ENCODE results near the gene SLC26A8.
"Not testable (repeated sequence)": the region's sequence is repeated elsewhere in the genome, so short reads cannot be mapped to it uniquely, and the experiment has no call there.

SLC26A8 gene

DNA sequence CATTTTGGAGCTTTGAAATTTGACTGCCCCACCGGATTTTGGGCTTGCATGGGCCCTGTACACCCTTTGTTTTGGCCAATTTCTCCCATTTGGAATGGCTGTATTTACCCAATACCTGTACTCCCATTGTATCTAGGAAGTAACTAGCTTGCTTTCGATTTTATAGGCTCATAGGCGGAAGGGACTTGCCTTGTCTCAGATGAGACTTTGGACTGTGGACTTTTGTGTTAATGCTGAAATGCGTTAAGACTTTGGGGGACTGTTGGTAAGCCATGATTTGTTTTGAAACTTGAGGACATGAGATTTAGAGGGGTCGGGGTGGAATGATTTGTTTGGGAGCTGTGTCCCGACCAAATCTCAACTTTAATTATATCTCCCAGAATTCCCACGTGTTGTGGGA, 83.3 kb downstream of the SLC26A8 start:
- DNase-seq, result not testable (repeated sequence)

DNA sequence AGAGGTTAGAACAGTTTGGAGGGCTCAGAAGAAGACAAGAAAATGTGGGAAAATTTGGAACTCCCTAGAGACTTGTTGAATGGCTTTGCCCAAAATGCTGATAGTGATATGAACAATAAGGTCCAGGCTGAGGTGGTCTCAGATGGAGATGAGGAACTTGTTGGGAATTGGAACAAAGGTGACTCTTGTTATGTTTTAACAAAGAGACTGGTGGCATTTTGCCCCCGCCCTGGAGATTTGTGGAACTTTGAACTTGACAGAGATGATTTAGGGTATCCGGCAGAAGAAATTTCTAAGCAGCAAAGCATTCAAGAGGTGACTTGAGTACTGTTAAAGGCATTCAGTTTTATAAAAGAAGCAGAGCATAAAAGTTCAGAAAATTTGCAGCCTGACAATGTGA, 84.4 kb downstream of the SLC26A8 start:
- DNase-seq, result not testable (repeated sequence)

DNA sequence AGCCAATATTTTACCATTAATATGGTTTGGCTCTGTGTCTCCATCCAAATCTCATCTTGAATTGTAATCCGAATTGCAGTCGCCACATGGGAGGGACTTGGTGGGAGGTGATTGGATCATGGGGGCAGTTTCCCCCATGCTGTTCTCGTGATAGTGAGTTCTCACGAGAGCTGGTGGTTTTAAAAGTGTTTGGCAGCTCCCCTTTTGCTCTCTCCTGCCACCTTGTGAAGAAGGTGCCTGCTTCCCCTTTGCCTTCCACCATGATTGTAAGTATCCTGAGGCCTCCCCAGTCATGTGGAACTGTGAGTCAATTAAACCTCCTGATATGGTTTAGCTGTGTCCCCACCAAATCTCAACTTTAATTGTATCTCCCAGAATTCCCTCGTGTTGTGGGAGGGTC, 85.2 kb downstream of the SLC26A8 start:
- DNase-seq, result not testable (repeated sequence)

DNA sequence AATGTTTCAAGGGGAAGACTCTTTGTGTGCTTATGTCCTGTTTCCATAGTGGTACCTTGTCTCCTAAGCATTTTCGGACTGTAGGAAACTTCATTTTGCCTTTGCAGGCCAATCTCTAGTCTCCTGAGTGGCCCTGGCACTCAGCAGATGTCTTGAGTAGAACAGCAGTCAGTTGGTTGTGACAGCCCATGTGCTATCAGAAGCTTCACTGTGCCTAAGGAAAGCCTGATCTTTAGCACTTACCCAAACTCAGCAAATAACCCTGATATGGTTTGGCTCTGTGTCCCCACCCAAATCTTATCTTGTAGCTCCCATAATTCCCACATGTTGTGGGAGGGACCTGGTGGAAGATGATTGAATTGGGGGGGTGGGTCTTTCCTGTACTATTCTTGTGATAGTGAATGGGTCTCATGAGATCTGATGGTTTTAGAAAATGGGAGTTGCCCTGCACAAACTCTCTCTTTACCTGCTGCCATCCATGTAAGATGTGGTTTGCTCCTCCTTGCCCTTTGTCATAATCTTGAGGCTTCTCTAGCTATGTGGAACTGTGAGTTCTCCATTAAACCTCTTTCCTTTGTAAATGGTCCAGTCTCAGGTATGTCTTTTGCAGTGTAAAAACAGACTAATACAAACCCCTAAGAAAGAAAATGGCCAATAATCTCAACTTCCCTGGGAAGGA, 87.6 kb downstream of the SLC26A8 start:
- DNase-seq, result no peak

DNA sequence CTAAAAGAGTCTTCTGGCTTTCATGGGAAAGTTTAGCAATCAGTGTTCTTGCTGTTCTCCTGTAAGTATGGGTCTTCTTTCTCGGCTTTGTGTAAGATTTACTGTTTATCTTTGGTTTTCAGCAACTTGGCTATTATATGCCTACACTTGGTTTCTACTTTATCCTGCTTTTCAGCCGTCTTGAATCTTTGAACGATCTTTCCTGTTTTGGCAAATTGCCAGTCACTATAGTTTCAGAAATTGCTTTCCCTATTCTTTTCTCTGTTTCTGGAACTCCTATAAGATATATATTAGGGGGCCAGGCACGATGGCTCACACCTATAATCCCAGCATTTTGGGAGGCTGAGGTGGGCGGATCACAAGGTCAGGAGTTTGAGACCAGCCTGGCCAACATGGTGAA, 89.0 kb downstream of the SLC26A8 start:
- DNase-seq, result no peak

DNA sequence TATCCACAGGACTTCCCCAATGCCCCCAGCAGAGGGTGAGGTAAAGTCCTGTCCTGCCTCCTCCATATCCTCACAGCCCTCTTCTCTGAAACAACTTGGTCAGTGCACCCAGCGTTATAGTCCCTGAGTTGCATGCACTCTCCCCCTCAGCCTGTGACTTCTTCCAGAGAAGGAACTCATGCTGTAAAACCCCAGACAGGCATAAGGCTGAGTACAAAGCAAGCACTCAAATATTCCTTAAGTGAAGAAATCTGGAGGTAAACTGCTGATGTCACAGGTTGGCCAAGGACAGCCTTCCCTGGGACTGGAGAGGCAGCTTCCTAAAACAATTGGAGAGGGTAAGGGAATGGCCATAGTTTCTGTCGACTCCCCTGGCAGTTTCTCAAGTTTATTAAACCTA, 90.6 kb downstream of the SLC26A8 start:
- no peak for DNase-seq

DNA sequence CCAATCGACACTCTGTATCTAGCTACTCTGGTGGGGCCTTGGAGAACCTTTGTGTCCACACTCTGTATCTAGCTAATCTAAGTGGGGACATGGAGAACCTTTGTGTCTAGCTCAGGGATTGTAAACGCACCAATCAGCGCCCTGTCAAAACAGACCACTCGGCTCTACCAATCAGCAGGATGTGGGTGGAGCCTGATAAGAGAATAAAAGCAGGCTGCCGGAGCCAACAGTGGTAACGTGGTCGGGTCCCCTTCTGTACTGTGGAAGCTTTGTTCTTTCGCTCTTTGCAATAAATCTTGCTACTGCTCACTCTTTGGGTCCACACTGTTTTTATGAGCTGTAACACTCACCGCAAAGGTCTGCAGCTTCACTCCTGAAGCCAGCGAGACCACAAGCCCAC, 92.6 kb downstream of the SLC26A8 start:
- DNase-seq, result not testable (repeated sequence)

DNA sequence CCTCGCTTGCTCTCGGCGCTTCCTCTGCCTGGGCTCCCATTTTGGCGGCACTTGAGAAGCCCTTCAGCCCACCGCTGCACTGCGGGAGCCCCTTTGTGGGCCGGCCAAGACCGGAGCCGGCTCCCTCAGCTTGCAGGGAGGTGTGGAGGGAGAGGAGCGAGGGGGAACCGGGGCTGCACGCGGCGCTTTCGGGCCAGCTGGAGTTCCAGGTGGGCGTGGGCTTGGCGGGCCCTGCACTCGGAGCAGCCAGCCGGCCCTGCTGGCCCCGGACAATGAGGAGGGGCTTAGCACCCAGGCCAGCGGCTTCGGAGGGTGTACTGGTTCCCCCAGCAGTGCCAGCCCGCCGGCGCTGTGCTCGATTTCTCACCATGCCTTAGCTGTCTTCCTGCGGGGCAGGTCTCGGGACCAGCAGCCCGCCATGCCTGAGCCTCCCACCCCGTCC, 93.3 kb downstream of the SLC26A8 start:
- no peak for DNase-seq

DNA sequence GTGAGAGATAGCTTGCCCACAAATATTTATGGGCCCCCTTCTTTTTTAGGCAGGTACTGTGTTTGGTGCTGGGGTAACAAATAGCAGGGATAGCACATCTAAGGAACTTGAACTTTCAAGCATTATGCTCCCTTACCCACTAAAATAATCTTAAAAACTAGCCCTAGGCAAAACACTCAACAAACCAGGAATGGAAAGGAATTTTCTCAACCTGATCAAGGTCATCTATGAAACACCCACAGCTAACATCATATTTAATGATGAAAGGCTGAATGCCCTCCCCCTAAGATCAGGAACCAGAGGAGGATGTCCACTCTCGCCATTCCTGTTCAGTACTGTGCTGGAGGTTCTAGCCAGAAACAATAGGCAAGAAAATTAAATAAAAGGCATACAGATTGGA, 94.8 kb downstream of the SLC26A8 start:
- DNase-seq, result no peak

DNA sequence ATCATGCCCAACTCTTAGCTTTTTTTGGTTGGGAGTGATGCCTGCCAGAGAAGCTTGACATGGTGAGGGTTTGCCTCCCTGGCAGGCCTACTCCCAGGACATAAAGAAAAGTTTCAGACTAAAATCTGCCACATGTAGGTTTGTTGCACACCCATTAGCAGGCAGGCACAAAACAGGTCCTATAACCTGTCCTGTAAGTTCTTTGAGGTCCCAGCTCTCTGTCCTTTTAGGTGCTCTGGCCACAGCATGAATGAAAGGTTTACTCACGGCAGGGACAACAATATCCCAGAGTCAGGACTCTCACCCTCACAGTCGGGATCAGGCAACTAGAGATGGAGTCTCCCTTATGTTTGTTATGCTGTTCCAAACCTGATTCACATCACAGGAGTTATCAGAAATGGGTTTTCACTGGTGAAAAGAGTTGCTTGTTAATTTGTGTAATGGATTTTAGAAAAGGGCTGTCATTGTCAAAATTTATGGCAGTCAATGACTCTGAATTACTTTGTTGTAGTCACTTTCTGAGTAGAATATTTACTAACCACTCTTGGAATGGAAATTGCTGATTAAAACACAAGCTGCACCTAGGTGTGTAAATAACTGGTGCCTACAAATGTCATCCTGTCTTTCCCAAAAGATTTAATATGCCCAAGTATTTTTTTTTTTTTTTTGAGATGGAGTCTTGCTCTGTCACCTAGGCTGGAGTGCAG, 97.8 kb downstream of the SLC26A8 start:
- DNase-seq, result no peak

DNA sequence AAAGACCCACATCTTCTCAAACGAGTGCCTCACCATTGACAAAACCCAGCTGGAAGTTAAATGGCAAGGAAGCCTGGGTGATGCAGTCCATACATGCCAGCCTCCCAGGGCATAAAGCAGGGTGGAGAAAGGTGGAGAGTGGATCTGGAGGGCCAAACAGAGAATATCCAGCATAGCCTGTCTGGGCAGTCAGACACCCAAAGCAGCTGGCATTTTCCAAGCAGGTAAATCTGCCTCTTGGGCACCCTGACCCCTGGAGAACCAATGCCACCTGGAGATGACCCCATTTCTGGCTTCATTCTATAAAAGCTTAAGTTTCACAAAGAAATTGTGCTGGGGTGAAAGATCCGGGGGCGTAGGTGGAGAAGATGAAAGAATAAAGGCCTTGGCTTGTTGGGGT, 98.5 kb downstream of the SLC26A8 start:
- no peak for DNase-seq

DNA sequence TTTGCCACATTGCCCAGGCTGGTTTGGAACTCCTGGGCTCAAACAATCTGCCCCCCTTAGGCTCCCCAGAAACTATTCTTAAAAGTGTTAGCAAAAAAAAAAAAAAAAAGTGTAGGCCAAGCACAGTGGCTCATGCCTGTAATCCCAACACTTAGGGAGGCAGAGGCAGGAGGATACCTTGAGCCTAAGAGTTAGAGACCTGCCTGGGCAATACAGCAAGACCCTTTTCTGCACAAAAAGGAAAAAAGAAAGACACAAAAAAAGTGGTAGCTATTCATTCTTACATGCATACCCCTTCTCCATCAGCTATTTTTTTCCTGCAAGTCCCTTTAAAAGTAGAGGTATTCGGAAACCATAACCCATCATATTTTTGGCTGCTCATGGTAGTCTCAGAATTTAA, 100.3 kb downstream of the SLC26A8 start:
- no peak for DNase-seq

DNA sequence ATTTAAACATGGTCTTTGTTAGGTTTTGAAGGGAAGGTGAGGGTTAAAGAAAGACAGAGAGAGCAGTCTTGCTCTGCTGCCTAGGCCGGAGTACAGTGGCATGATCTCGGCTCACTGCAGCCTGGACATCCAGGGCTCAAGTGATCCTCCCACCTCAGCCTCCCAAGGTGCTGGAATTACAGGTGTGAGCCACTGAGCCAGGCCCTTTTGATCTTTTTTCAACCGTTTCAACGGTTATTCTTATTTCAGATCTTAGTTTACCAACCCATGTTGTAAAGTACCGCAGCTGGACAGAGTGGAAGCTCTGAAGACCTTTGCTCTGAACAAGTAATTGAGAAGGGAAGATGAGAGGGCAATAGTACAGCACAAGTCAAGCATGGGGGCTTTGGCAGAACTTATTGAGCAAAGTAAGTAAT, 102.3 kb downstream of the SLC26A8 start:
- no peak for DNase-seq

DNA sequence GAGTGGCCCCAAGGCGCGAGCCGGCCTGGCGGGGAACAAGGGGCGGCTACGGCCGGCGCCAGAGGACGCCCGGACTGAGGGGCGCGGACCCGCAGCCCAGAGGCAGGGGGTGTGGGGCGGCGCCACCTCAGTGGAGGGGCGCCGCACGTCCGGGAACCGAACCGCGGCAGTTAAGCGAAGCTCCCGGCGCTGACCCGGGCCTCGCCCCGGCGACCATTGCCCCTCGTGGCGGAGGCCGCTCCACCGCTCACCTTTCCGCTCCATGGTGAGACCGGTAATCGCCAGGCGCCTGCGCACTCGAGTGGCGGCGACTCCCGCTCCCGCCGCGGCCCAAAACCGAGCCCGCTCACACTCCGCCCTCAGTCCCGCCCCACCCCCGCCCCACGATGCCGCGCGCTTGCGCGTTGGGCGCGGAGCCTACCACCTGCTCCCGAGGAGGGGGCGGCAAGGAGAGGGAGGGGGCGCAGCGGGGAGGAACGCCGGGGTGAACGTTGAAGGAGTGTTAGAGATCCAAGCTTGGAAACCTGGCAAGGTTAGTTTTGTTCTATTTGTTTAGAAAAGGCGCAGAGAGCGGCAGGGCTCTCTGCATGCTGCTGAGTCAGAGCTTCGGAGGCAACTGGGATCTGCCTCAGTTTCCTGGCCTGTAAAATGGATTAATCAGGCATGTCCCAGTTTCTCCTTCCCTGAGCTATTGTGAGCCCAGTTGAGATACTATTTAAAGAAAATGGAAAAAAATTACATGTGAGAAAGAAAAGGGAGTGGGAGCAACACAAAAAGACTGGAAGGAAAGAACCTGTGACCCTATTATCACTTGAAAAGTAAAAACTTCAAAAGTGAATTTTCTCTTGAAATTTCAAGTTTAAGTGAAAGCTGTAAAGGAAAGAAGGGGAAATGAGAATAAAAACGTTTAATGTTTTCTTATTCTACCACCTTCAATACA, 103.4 kb downstream of the SLC26A8 start, which contains the start of gene SRPK1:
Gene SRPK1 (minus strand): TSS at position 306 of the 940 bp plus-strand sequence. CDS start 42 bp downstream, at position 264.
- DNase-seq, result peak; percentile 40

DNA sequence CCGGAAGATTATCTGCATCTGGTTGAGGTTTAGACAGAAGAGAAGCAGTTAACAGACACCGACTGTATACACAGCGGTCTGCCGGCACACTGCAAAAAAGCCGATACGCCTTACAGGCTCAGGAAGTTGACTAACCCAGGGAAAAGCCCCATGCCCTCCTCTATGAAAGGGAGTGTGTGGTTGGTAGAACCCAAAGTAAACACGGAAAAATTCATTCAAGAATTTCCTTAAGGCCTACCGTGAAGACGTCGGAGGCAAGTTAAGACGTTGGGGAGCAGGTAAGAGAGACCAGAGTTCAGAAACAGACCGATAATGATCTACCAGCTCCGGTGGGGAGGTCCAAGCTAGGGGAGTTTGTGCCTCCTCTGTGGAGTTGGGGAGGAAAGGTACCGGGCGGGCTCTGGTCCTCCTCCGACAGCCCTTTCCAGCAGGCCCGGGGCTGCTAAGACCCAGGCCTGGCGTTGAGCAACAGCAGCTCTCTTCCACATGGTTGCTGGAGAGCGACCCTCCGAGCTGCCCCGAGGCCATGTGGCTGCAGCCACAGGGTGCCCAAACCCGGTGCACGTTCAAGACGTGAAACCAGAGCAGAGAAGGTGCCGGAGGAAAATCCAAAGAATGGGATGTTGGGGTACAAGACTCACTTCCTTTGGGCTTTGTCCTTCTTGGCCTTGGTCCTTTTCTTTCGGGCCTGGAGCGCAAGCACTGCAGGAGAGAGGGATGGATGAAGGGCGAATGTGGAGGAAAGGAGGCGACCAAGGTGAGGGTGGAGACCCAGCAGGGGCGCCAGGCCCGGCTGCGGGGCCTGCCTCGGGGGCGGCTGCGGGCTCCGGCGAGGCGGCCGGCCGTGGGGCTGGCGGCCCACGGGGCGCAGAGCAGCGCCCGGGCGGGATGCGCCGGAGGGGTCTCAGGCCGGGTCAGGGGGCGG, 104.4 kb downstream of the SLC26A8 start:
- DNase-seq, result peak; percentile 21

DNA sequence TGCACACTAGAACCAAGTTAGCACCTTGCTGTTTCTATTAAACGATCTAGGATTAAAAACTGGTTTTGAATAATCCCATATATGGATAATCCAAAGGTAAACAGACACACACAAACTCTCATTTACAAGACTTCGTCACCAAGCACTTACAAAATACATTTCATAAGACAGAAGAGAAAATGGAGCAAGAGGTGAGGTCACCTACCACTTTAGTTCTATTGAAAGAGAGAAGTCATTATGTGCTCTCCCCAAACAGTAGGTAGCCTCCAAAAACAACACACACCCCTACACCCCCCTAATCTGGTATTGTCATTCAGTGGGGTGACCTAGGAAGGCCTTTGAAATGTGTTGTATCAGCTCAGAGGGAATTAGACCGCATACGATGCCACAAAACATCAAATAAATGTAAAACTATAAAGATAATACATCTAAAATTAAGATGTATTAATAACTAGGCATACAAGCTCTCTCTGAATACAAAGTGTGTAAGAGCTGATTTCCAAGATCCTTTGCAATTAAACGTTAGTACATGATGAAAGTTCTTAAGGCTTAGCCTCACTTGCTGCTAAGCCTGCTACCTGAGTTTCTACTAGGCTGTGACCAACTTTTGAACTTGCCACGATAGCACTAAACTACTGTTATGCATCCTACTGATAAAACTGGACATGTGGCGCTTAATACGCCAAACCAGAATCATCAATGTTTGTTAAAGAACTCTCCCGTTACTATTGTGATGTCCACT, 105.2 kb downstream of the SLC26A8 start:
- DNase-seq, result peak; percentile 38

DNA sequence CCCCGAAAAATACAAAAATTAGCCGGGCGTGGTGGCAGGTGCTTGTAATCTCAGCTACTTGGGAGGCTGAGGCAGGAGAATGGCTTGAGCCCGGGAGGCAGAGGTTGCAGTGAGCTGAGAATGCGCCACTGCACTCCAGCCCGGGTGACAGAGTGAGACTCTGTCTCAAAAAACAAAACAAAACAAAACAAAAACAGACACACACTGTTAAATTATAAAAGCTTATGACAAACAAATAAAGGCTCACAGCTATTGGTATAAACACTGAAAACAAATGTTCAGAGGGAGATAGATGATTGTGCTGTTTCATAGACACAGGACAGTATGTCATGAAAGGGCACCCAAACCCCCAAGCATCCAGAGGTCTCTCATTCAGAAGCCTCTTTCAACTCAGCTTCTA, 107.5 kb downstream of the SLC26A8 start:
- not testable (repeated sequence) for DNase-seq

DNA sequence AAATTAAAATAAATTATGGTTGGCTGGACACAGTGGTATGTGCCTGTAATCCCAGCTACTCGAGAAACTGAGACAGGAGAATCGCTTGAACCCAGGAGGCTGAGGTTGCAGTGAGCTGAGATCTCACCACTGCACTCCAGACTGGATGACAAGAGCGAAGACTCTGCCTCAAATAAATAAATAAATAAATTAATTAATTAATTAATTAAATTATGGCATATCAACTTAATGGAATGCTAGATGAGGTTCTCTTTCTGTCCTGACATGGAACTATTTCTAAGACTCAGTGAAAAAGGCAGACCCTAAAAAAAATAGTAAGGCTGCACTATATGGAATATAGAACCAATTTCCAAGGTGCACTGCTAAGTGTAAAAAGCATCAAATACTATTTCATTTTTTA, 108.4 kb downstream of the SLC26A8 start:
- DNase-seq, result no peak

DNA sequence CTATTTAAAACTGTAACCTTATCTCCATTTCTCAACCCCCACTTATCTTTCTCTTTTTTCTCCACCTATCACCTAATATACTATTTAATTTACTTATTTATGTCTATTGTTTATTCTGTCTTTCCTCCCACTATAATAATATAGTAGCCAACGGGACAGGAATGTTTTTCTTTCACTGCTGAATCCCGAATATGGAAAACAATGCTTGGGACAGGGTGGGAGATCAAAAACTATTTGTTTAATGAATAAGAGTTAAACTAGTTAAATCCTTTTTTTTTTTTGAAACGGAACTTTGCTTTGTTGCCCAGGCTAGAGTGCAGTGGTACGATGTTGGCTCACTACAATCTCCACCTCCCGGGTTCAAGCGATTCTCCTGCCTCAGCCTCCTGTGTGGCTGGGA, 109.9 kb downstream of the SLC26A8 start:
- DNase-seq, result no peak

DNA sequence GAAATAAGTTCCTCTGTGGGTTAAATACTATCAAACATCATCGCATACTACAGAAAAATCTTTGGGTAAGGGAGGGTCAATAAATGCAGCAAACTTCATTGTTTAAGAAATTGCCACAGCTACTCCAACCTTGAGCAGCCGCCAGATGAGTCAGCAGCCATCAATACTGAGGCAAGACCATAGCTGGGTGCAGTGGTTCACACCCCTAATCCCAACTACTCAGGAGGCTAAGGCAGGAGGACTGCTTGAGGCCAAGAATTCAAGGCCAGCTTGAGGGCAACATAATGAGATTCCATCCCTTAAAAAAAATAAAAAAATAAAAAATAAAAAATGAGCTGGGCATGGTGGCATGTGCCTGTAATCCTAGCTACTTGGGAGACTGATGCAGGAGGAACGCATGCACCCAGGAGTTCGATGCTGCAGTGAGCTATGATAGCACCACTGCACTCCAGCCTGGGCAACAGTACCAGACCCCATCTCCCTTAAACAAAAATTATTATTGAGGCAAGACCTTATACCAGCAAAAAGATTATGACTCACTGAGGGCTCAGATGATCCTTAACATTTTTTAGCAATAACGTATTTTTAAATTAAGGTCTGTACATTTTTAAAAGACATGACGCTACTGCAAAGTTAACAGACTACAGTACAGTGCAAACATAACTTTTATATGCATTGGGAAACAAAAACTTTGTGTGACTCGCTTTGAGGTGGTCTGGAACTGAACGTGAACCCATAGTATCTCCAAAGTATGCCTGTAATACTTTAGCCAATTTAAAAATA, 112.4 kb downstream of the SLC26A8 start:
- DNase-seq, result no peak

DNA sequence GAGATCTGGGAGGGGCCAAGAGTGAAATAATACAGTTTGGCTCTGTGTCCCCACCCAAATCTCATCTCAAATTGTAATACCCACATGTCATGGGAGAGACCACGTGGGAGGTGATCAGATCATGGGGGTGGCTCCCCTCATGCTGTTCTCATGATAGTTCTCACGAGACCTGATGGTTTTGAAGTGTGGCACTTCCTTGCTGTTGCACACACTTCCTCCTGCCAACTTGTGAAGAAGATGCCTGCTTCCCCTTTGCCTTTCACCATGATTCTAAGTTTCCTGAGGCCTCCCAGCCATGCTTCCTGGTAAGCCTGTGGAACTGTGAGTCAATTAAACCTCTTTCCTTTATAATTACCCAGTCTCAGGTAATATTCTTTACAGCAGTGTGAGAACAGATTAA, 114.9 kb downstream of the SLC26A8 start:
- DNase-seq, result not testable (repeated sequence)

Measured in GF-D8 (cell line).